Activated naive CD8-positive, alpha-beta T cell treated with anti-CD3 and anti-CD28 coated beads, Interleukin-2, amount 50 U/mL, for 16 hours (primary cell): Measurements from ENCODE around the gene PKP2.

Experiments used
- DNase-seq: peaks from one replicate; pipeline ENCODE4 v3.0.0-alpha.2; 2020; ENCODE audit warnings: low read depth, low spot score

The PKP2 gene

DNA sequence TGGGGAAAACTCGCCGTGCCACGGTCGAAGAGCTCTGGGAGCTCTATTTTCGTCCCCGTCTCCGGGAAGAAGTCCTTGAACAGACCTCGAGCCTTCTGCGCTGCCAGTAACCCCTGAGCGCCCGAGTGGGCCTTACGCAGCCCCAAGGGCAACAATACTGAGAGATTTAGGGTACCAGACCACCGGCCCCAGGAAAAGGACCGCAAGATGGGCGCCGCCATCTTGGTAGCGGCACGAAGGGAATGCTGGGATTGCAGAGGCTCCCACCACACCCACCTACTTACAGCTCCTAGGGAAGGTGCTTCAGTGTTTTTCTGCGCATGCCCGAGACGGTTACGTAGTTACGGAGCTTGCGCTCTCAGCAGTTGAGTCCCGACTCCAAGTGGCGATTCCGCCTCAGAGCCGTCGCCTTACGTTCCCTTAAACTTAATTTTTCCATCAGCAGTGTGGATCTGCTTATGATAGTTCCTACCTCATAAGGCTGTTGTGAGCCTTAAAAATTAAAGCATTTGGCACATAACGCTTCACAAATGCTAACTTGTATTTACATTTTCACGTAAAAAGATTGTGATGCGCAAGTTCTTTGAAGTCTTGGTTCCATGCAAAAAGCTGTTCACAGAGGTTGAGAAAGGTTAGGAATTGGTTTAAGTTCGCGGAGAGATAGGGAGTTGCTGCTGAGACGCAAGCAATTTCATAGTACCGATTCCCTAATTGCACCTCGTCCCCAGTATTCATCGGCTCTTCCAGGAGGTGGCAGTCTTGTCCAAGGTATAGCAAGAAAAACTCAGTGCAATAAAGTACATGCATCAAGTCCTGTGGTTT lies 140.7 kb downstream of the PKP2 start, which contains the start of gene YARS2:
TSS of gene YARS2 (minus strand) at position 244 of the 822 bp plus-strand sequence. CDS start at position 221, 23 bp downstream.
- peak; percentile 69 for DNase-seq

DNA sequence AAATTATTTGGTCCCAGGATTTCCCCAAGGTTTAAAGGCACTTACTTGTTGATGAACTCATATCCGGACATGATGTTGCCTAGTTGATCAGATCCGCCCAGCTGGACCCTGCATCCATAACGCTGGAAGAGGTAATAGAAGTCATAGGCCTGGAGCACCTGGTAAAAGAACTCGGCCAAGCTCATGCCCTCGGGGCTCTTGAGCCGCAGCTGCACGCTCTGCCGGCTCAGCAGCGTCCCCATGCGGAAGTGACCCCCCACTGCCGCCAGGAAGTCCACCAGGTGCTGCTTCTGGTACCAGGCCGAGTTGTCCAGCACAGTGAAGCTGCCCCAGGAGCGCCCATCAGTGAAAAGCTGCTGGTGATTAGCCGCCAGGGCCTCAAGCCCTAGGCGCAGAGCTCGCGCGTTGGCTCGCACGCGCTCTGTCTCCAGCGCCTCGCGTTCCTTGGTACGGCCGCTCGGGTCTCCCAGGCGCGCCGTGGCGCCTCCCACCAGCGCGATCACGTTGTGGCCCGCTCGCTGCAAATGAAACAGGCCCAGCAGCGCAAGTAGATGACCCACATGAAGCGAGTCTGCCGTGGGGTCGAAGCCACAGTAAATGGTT lies 141.4 kb downstream of the PKP2 start:
- DNase-seq, result peak; percentile 30

DNA sequence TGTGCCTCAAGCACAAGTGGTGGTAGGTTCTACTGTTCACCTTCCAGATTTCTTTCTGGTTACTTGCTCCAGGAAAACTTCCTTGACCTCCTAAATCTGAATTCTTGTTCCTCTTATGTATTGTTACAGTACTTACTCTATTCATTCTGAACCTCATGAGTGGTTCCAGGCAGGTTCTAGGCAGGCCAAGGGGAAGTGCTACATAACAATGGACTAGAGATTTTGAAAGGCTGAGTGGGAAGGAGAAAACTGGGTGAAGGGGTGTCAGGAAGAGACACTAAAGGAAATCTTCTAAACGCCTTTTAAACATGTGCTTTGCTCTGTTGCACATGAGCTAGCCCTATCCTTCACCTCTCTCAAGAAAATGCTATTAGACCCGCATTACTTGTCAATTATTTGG lies 142.5 kb downstream of the PKP2 start:
- no peak for DNase-seq

- no peak for DNase-seq
These were observed 143.0 kb downstream of the PKP2 start for GRCh38 chr12:32753605-32754004.

GRCh38 chr12:32743264-32743663 lies 153.3 kb downstream of the PKP2 start:
- DNase-seq, result no peak

- DNase-seq, result no peak
These were observed 154.4 kb downstream of the PKP2 start for GRCh38 chr12:32742133-32742532.
